ENCODE results near the gene EGLN2.
"Not testable (repeated sequence)": the region's sequence is repeated elsewhere in the genome, so short reads cannot be mapped to it uniquely, and the experiment has no call there.

Gene EGLN2

DNA sequence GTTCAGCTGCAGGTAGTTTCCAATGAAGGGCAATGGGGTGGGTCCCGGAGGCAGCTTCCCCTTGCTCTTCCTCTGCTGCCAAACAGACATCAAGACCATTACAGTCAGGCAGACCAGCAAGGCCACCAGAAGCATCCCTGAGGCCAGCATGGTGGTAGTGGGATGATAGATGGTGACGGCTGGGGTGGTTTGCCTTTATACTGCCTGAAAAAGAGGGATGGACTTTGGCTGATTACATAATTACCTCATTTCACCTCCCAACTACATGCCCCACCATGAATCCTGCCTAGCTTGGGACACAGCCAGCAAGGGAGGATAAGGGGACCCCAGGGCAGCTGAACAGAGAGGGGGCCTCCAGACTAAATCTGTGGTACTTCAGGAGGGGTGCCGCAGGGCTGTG lies 51.3 kb downstream of the EGLN2 start, which contains the start of gene CYP2A6:
TSS of gene CYP2A6 (minus strand) at position 171 of the 400 bp plus-strand sequence. CDS start at position 150, 21 bp downstream.
- not testable (repeated sequence) for DNase-seq

DNA sequence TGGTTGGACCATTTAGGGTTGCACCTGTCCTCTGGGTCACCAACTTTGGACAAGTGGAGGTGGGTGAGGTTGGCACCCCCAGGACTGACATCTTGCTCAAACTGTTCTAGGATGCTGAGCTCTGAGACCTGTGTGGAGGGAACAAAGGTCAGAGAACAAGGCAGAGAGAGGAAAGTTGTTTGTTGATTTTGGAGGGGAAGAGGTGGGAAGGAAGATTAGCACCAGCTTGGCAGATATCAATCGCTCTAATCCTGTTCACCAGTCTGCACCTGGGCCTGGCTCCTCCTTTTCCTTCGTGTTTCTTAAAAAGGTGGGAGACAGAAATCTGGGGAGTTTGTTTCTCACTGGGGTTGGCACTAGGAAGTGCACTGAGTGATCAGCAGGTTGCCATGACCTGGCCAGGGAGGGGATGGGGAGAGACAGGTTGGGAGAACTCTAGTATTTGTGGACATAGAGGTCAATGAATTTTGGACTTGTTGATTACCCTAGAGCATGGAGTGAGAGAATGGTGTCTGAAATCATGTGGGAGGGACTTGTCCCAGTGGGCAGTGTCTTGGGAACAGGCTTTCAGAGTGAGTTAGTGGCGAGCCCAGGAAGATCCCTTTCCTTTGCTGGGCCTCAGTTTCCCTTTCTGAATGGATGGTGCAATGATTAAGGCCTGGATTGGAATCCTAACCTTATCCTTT lies 53.6 kb downstream of the EGLN2 start:
- DNase-seq = not testable (repeated sequence)

All from CD4-positive, alpha-beta T cell treated with Interleukin-15 for 1 hour (primary cell).